HG02852 (cell line): ENCODE results near the gene CDKN2AIP.

Experiments
- ATAC-seq: cut with Tn5 transposase; IDR thresholded peaks from one replicate; pipeline ENCODE4 v1.9.1; 2021; ENCODE audit warnings: mild to moderate bottlenecking, moderate library complexity; ENCODE audit not compliant: unreplicated experiment

CDKN2AIP gene

GRCh38 chr4:183492791-183493222 is 48.4 kb downstream of the CDKN2AIP start:
- ATAC-seq: no peak

- ATAC-seq: no peak
Measured at GRCh38 chr4:183493246-183493645, 48.8 kb downstream of the CDKN2AIP start.

GRCh38 chr4:183495184-183495583 is 50.7 kb downstream of the CDKN2AIP start:
- ATAC-seq: no peak
